SK-N-SH (cell line): Measurements from ENCODE around the gene KLHL26. TPM values are rescaled to one million over a fixed set of nuclear protein-coding genes. Genes with fewer than 3 reads are reported as not detected.
A peak's percentile ranks its signal among the peaks of the same experiment; 100 is the strongest.

Experiments
- CTCF ChIA-PET: fragments of 300-600, 350-600 bp; formaldehyde crosslinking; extraction: SDS; loops from one replicate; lab custom pipeline; 2021; lab: Yijun Ruan, JAX
- POLR2A ChIA-PET: fragments of 350-600 bp; sonication (Branson Sonifier 250); formaldehyde crosslinking; extraction: SDS; loops from one replicate; lab custom pipeline; 2020; ENCODE audit warnings: antibody characterized with exemption, inconsistent platforms; lab: Yijun Ruan, JAX
- DNase-seq: peaks from one replicate; pipeline ENCODE4 v3.0.0; 2012
- H2AFZ ChIP-seq: fragments of 200-600 bp; sonication (generic); 2 replicates; pipeline ENCODE4 v1.8.1; 2016; ENCODE audit warnings: antibody characterized with exemption, mild to moderate bottlenecking, low read depth
- H3F3A ChIP-seq: fragments of 200-600 bp; sonication (generic); replicated peaks from 2 replicates; pipeline ENCODE3; 2016; ENCODE audit warnings: antibody characterized with exemption, mild to moderate bottlenecking; ENCODE audit not compliant: insufficient read depth
- H3K27ac ChIP-seq, 2 experiments: fragments of 200-500 bp in 1 of 2; fragments of 200-600 bp in 1 of 2; sonication (Bioruptor generic) in 1 of 2; sonication (generic), shearing (Covaris generic) in 1 of 2; 2 replicates each; pipeline versions ENCODE4 v1.5.1 to v1.6.1; 2014 to 2016; ENCODE audit warnings: low read depth in 2 of 2, inconsistent platforms in 1 of 2, low read length in 1 of 2, mild to moderate bottlenecking in 1 of 2, mixed read lengths in 1 of 2
- H3K27me3 ChIP-seq: fragments of 200-600 bp; sonication (generic), shearing (Covaris generic); 2 replicates; pipeline ENCODE4 v1.6.1; 2016; ENCODE audit warnings: mixed run types; ENCODE audit not compliant: insufficient read depth
- H3K36me3 ChIP-seq, 2 experiments: fragments of 200-500 bp in 1 of 2; fragments of 200-600 bp in 1 of 2; sonication (Bioruptor generic) in 1 of 2; sonication (generic) in 1 of 2; replicated peaks in 1 of 2; 2 replicates each; pipeline versions ENCODE3 to v1.5.1; 2014 to 2016; ENCODE audit warnings: low read length in 1 of 2, mild to moderate bottlenecking in 1 of 2; ENCODE audit not compliant: insufficient read depth in 2 of 2, control insufficient read depth in 1 of 2
- H3K4me1 ChIP-seq, 2 experiments: fragments of 200-500 bp in 1 of 2; fragments of 200-600 bp in 1 of 2; sonication (Bioruptor generic) in 1 of 2; sonication (generic), shearing (Covaris generic) in 1 of 2; 2 replicates each; pipeline versions ENCODE4 v1.5.1 to v1.6.1; 2014 to 2016; ENCODE audit warnings: low read depth in 1 of 2, low read length in 1 of 2, mixed run types in 1 of 2; ENCODE audit not compliant: insufficient read depth in 2 of 2, control insufficient read depth in 1 of 2
- H3K4me2 ChIP-seq: fragments of 200-600 bp; sonication (generic), shearing (Covaris generic); 2 replicates; pipeline ENCODE4 v1.6.1; 2017; ENCODE audit warnings: mixed run types
- H3K4me3 ChIP-seq, 2 experiments: fragments of 200-500 bp in 1 of 2; fragments of 200-600 bp in 1 of 2; sonication (Bioruptor generic) in 1 of 2; sonication (generic), shearing (Covaris generic) in 1 of 2; 2 replicates each; pipeline versions ENCODE4 v1.5.1 to v1.8.1; 2014 to 2016; ENCODE audit warnings: low read depth in 2 of 2, inconsistent platforms in 1 of 2, low read length in 1 of 2, mild to moderate bottlenecking in 1 of 2, mixed read lengths in 1 of 2, moderate library complexity in 1 of 2
- H3K79me2 ChIP-seq: fragments of 200-600 bp; sonication (generic); 2 replicates; pipeline ENCODE4 v1.8.1; 2017; ENCODE audit warnings: mild to moderate bottlenecking; ENCODE audit not compliant: insufficient read depth
- H3K9ac ChIP-seq: fragments of 200-600 bp; sonication (generic); 2 replicates; pipeline ENCODE4 v1.6.1; 2017; ENCODE audit warnings: mixed run types
- H3K9me2 ChIP-seq: fragments of 200-600 bp; sonication (generic); 2 replicates; pipeline ENCODE4 v1.6.1; 2017; ENCODE audit warnings: mixed run types
- H3K9me3 ChIP-seq: fragments of 200-600 bp; sonication (generic); 2 replicates; pipeline ENCODE4 v1.6.1; 2017; ENCODE audit warnings: mixed run types, mild to moderate bottlenecking, moderate library complexity
- H4K20me1 ChIP-seq: fragments of 200-600 bp; sonication (generic); 2 replicates; pipeline ENCODE4 v1.6.1; 2017; ENCODE audit warnings: mild to moderate bottlenecking, mixed run types; ENCODE audit not compliant: insufficient read depth
- CHD2 ChIP-seq: fragments of 150-350 bp; IDR thresholded peaks from 2 replicates; pipeline ENCODE4 v1.6.1; 2018; ENCODE audit warnings: low read length; ENCODE audit not compliant: partially characterized antibody
- EP300 ChIP-seq, 2 experiments: IDR thresholded peaks; 2 replicates each; pipeline versions ENCODE4 v1.4.0 to v1.6.1; 2012; ENCODE audit warnings: borderline replicate concordance in 1 of 2, low read depth in 1 of 2, low read length in 1 of 2
- FOSL2 ChIP-seq: IDR thresholded peaks from 2 replicates; pipeline ENCODE4 v1.4.0; 2012; ENCODE audit warnings: low read depth, mild to moderate bottlenecking, moderate library complexity, borderline replicate concordance
- FOXM1 ChIP-seq: IDR thresholded peaks from 2 replicates; pipeline ENCODE4 v1.4.0; 2012; ENCODE audit warnings: low read depth, mild to moderate bottlenecking
- IRF3 ChIP-seq: fragments of 150-350 bp; IDR thresholded peaks from 2 replicates; pipeline ENCODE4 v1.6.1; 2016; ENCODE audit warnings: mild to moderate bottlenecking, low read depth, low read length
- JUND ChIP-seq: IDR thresholded peaks from 2 replicates; pipeline ENCODE4 v1.4.0; 2012
- MEF2A ChIP-seq: IDR thresholded peaks from 2 replicates; pipeline ENCODE4 v1.4.0; 2012; ENCODE audit warnings: low read depth, borderline replicate concordance
- NFIC ChIP-seq: IDR thresholded peaks from 2 replicates; pipeline ENCODE4 v1.4.0; 2012; ENCODE audit warnings: borderline replicate concordance
- NRF1 ChIP-seq: IDR thresholded peaks from 2 replicates; pipeline ENCODE4 v1.6.1; 2012; ENCODE audit warnings: low read depth, mild to moderate bottlenecking, low read length
- POLR2AphosphoS5 ChIP-seq: IDR thresholded peaks from 2 replicates; pipeline ENCODE4 v1.6.1; 2012; ENCODE audit warnings: low read depth, low read length
- REST ChIP-seq: IDR thresholded peaks from 2 replicates; pipeline ENCODE4 v1.6.1; 2012; ENCODE audit warnings: mild to moderate bottlenecking, low read depth, low read length, moderate library complexity
- RFX5 ChIP-seq: IDR thresholded peaks from 2 replicates; pipeline ENCODE4 v1.6.1; 2012; ENCODE audit warnings: mild to moderate bottlenecking, improper control_type of control experiment, low read length
- SIN3A ChIP-seq: IDR thresholded peaks from 2 replicates; pipeline ENCODE4 v1.6.1; 2012; ENCODE audit warnings: low read depth, mild to moderate bottlenecking, low read length, moderate library complexity, borderline replicate concordance
- SMC3 ChIP-seq: IDR thresholded peaks from 2 replicates; pipeline ENCODE4 v1.6.1; 2012; ENCODE audit warnings: low read depth, low read length, improper control_type of control experiment
- TAF1 ChIP-seq: IDR thresholded peaks from 2 replicates; pipeline ENCODE4 v1.6.1; 2012; ENCODE audit warnings: low read depth, mild to moderate bottlenecking, low read length, moderate library complexity, borderline replicate concordance
- TCF12 ChIP-seq: IDR thresholded peaks from 2 replicates; pipeline ENCODE4 v1.4.0; 2012
- WGBS: methylation state at CpG from one replicate; pipeline ENCODE4 v1.1.6; 2017; ENCODE audit warnings: low lambda C conversion rate; 5-methylcytosine and 5-hydroxymethylcytosine counted together
- polyA plus RNA-seq, 3 experiments: library from polyadenylated mRNA; depleted of rRNA; stranded (reverse); fragments of >200 nt; gene quantifications; 2 replicates each; pipeline ENCODE4 v1.2.3, GENCODE V29; 2012

The KLHL26 gene
- polyA plus RNA-seq, 1 of the 3 experiments (the other 2 are of a cell fraction), result 4.6 TPM

GRCh38 chr19:18612051-18612771 is 24.6 kb upstream of the KLHL26 start:
- H3K4me2 ChIP-seq, result peak overlapping the region; percentile 99
- H4K20me1 ChIP-seq, result no peaks in the 10 kb centered on the region
- peak overlapping the region; percentile 74 for H2AFZ ChIP-seq
- peak overlapping the region in 1 of 2 experiments; percentile 28; a peak in 1 of 4 replicates for H3K27ac ChIP-seq
- no peaks in the 10 kb centered on the region for H3K9me3 ChIP-seq
- H3F3A ChIP-seq, result peaks cover 18% of the 10 kb centered on the region
- H3K9me2 ChIP-seq, result no peaks in the 10 kb centered on the region
- no peaks in the 10 kb centered on the region for H3K79me2 ChIP-seq
- H3K27me3 ChIP-seq, result peaks cover 51% of the 10 kb centered on the region
- TF ChIP-seq IRF3 (no peak), FOSL2 (no peak), POLR2AphosphoS5 (no peak), MEF2A (no peak), SMC3 (no peak), FOXM1 (no peak), RFX5 (no peak), SIN3A (no peak), TCF12 (no peak), EP300 (IDR thresholded peaks at IDR 0.05; ENCODE audit: borderline replicate concordance in 1 of 2, low read depth in 1 of 2, low read length in 1 of 2) (no peak), REST (no peak), TAF1 (no peak), NRF1 (no peak), JUND (no peak), CHD2 (no peak), NFIC (no peak)
- H3K4me3 ChIP-seq, result peak overlapping the region; percentile 73 to 78
- no peak for DNase-seq
- no peaks in the 10 kb centered on the region for H3K36me3 ChIP-seq
- ChIA-PET POLR2A (interaction anchor here (0.6 to 1.9 kb wide), 3 partner anchors 11 to 153 kb away, joined by 3 to 9 read pairs (median 3); no protein-coding TSS in a partner anchor), CTCF (interaction anchor here (0.6 to 2.2 kb wide), 11 partner anchors 9 to 562 kb away, joined by 3 to 13 read pairs (median 4); partner anchors contain the start of gene REX1BD)
- 1% methylated on average over 20 of the region's 30 CpGs for WGBS
- H3K9ac ChIP-seq, result peak overlapping the region; percentile 45; the same call in 1 of the 2 replicates
- peaks cover 15 to 19% of the 10 kb centered on the region in 2 experiments; a peak in 2 of 4 replicates for H3K4me1 ChIP-seq
